K562 (cell line): ENCODE results near the gene SCGB2B2. TPM values are rescaled to one million over a fixed set of nuclear protein-coding genes. Genes with fewer than 3 reads are reported as not detected.

Experiments used
- ATAC-seq: fragments of 200-7000 bp; cut with Tn5 transposase; 3 replicates; pipeline ENCODE4 v1.9.1; 2020; ENCODE audit warnings: moderate library complexity
- BruUV-seq: library from RNA; stranded (reverse); fragments of 400-500 nt; replicated peaks from 2 replicates; lab custom pipeline; 2021; lab: Mats Ljungman, UMichigan
- CTCF ChIA-PET: fragments of 300-600 bp; formaldehyde crosslinking; extraction: SDS; loops from one replicate; lab custom pipeline; 2021; ENCODE audit warnings: low intra/inter-chr PET ratio; lab: Yijun Ruan, JAX
- POLR2A ChIA-PET: fragments of 300-600, 350-650 bp; sonication (Branson Sonifier 250); formaldehyde crosslinking; extraction: SDS; loops from one replicate; lab custom pipeline; 2021; ENCODE audit warnings: antibody characterized with exemption, inconsistent platforms; lab: Yijun Ruan, JAX
- DNase-seq, 4 experiments: peaks; one replicate each; pipeline versions ENCODE4 v3.0.0 to v3.0.0-alpha.2; 2011 to 2018; ENCODE audit warnings: low spot score in 3 of 4, mixed read lengths in 3 of 4; ENCODE audit errors: extremely low read depth in 1 of 4
- FAIRE-seq: peaks from 2 replicates; lab custom pipeline; 2011; peaks lifted over from hg19 to GRCh38; lab: Jason Lieb, UNC
- H2AFZ ChIP-seq: 2 replicates; pipeline ENCODE4 v1.6.0; 2011; ENCODE audit warnings: low read depth, low read length, control low read depth, inconsistent platforms
- H3K27ac ChIP-seq: fragments of 200-600 bp; 3 replicates; pipeline ENCODE4 v1.8.0; 2011; ENCODE audit warnings: low read depth, mild to moderate bottlenecking, control low read depth, inconsistent platforms, low read length, moderate library complexity, mixed read lengths; ENCODE audit errors: extremely low read depth
- H3K27me3 ChIP-seq, 2 experiments: fragments of 300-600 bp in 1 of 2; 2 replicates in 1 of 2; 3 replicates in 1 of 2; pipeline versions ENCODE4 v1.6.0 to v1.8.0; 2011; ENCODE audit warnings: inconsistent platforms in 2 of 2, low read length in 2 of 2, mild to moderate bottlenecking in 1 of 2, mixed read lengths in 1 of 2, moderate library complexity in 1 of 2; ENCODE audit not compliant: control insufficient read depth in 2 of 2, insufficient read depth in 2 of 2
- H3K36me3 ChIP-seq: fragments of 300-600 bp; 3 replicates; pipeline ENCODE4 v1.8.0; 2011; ENCODE audit warnings: mild to moderate bottlenecking, low read length, inconsistent platforms; ENCODE audit not compliant: control insufficient read depth, insufficient read depth
- H3K4me1 ChIP-seq, 2 experiments: fragments of 200-600 bp in 1 of 2; replicated peaks in 1 of 2; 2 replicates in 1 of 2; 3 replicates in 1 of 2; pipeline versions ENCODE4 v1.5.1 to v1.8.0; 2011; ENCODE audit warnings: inconsistent platforms in 2 of 2, low read length in 2 of 2, mild to moderate bottlenecking in 1 of 2, mixed read lengths in 1 of 2, moderate library complexity in 1 of 2; ENCODE audit not compliant: control insufficient read depth in 2 of 2, insufficient read depth in 2 of 2
- H3K4me2 ChIP-seq: 2 replicates; pipeline ENCODE4 v1.6.1; 2011; ENCODE audit warnings: low read length, control low read depth, inconsistent platforms, mixed read lengths; ENCODE audit not compliant: insufficient read depth
- H3K4me3 ChIP-seq: fragments of 200-600 bp; sonication (generic), shearing (Covaris generic); 2 replicates; pipeline ENCODE4 v1.5.1; 2016; ENCODE audit warnings: control low read depth, inconsistent platforms
- H3K79me2 ChIP-seq: fragments of 200-600 bp; 3 replicates; pipeline ENCODE4 v1.8.0; 2011; ENCODE audit warnings: low read length, inconsistent platforms; ENCODE audit not compliant: control insufficient read depth, insufficient read depth
- H3K9ac ChIP-seq, 2 experiments: 2 replicates each; pipeline versions ENCODE4 v1.6.0 to v1.6.1; 2011; ENCODE audit warnings: low read depth in 2 of 2, low read length in 2 of 2, control low read depth in 1 of 2, inconsistent platforms in 1 of 2, mild to moderate bottlenecking in 1 of 2, mixed read lengths in 1 of 2; ENCODE audit not compliant: insufficient read depth in 1 of 2
- H3K9me1 ChIP-seq: one replicate; pipeline ENCODE4 v1.6.0; 2011; ENCODE audit warnings: inconsistent platforms, mild to moderate bottlenecking, low read length, moderate library complexity; ENCODE audit not compliant: control insufficient read depth, insufficient read depth
- H3K9me3 ChIP-seq: replicated peaks from 2 replicates; pipeline ENCODE4 v1.5.1; 2011; ENCODE audit warnings: low read depth, low read length, inconsistent platforms; ENCODE audit not compliant: control insufficient read depth, insufficient read depth
- H4K20me1 ChIP-seq: replicated peaks from 2 replicates; pipeline ENCODE4 v1.6.1; 2011; ENCODE audit warnings: low read length, inconsistent platforms, mixed read lengths; ENCODE audit not compliant: control insufficient read depth, insufficient read depth
- CHD4 ChIP-seq: fragments of 200-600 bp; sonication (generic); IDR thresholded peaks from 3 replicates; pipeline ENCODE4 v1.6.1; 2012; ENCODE audit warnings: low read depth, mild to moderate bottlenecking, mixed read lengths, low read length, inconsistent platforms; ENCODE audit not compliant: insufficient read depth, insufficient replicate concordance, poor library complexity, severe bottlenecking
- HNRNPH1 ChIP-seq: fragments of 200-400 bp; formaldehyde crosslinking; optimal IDR thresholded peaks from 2 replicates; pipeline ENCODE3; 2017; ENCODE audit warnings: low read depth, mild to moderate bottlenecking, low read length, moderate library complexity
- KAT7 ChIP-seq: sonication (generic); formaldehyde crosslinking; IDR thresholded peaks from 2 replicates; pipeline ENCODE4 v1.8.0; 2022; ENCODE audit warnings: missing genetic modification reagents, mild to moderate bottlenecking, borderline replicate concordance
- PML ChIP-seq: IDR thresholded peaks from 2 replicates; pipeline ENCODE4 v1.6.1; 2012; ENCODE audit warnings: low read length, inconsistent platforms
- SRSF7 ChIP-seq: fragments of 200-400 bp; formaldehyde crosslinking; optimal IDR thresholded peaks from 2 replicates; pipeline ENCODE3; 2017; ENCODE audit warnings: mild to moderate bottlenecking, low read depth, low read length
- ZNF324 ChIP-seq: fragments of 250-450 bp; sonication (Bioruptor Pico); IDR thresholded peaks from 2 replicates; pipeline ENCODE4 v1.4.0; 2020; ENCODE audit warnings: mild to moderate bottlenecking
- WGBS: fragments of 100-300 bp; shearing (Covaris generic); methylation state at CpG from one replicate; pipeline ENCODE4 v1.1.6; 2016; ENCODE audit warnings: low coverage, mixed read lengths; ENCODE audit not compliant: insufficient coverage; ENCODE audit errors: missing lambda C conversion rate; 5-methylcytosine and 5-hydroxymethylcytosine counted together
- in situ Hi-C: fragments of 300-500 bp; cut with MboI; formaldehyde crosslinking; loops from 4 replicates; pipeline ENCODE4 v1.15.0; 2018; ENCODE audit warnings: inconsistent platforms, mixed read lengths
- intact Hi-C: fragments of 100-400 bp; cut with micrococcal nuclease; formaldehyde crosslinking; loops from 2 replicates; pipeline ENCODE4 v1.14.2; 2022
- polyA plus RNA-seq, 8 experiments: library from polyadenylated mRNA; depleted of rRNA in 4 of 8; stranded (reverse) in 5 of 8; unstranded in 3 of 8; fragments of >200 nt; fragmentation: Nextera tagmentation in 2 of 8; fragmentation: Illumina TruSeq in 1 of 8; extraction: Ambion mirVana in 2 of 8; extraction: Trizol in 1 of 8; gene quantifications; 2 replicates each; pipeline versions ENCODE4 v1.2.1 to v1.2.3, GENCODE V29; 2011 to 2014; ENCODE audit warnings: inconsistent platforms in 1 of 8, missing spikeins in 1 of 8
- total RNA-seq, 7 experiments: library from RNA; depleted of rRNA in 6 of 7; stranded (reverse); fragments of >200 nt in 6 of 7; fragmentation: Illumina TruSeq in 2 of 7; extraction: Trizol in 2 of 7; gene quantifications; 2 replicates each; pipeline versions ENCODE4 v1.2.1 to v1.2.3, GENCODE V29; 2011 to 2021; ENCODE audit warnings: low replicate concordance in 1 of 7

Gene SCGB2B2
- total and polyA plus RNA-seq, 9 of the 15 experiments (the other 6 are each of a cell fraction or from before 2014, with no cell fraction given): not detected

- TF ChIP-seq KAT7 (CRISPR knock-in tag): no peak
- no peak for TF ChIP-seq SRSF7
- TF ChIP-seq PML: no peak
- Histone ChIP-seq H3K4me1 (no peaks in the 10 kb centered on the region), H2AFZ (no peak overlapping the region), H3K79me2 (no peaks in the 10 kb centered on the region), H3K27me3 (peaks cover 17 to 39% of the 10 kb centered on the region in 2 experiments), H3K4me3 (no peak overlapping the region), H3K4me2 (no peak overlapping the region; the same call in 1 of the 2 replicates), H3K9me3 (no peaks in the 10 kb centered on the region), H4K20me1 (no peaks in the 10 kb centered on the region), H3K27ac (no peak overlapping the region), H3K36me3 (no peaks in the 10 kb centered on the region), H3K9ac (no peak overlapping the region), H3K9me1 (no peaks in the 10 kb centered on the region)
- peak; percentile 72 for FAIRE-seq
- in situ Hi-C loops: loop anchor here (25.0 kb wide), 1 partner anchor 1285 kb away; no protein-coding TSS in a partner anchor
- no peak for DNase-seq
- WGBS: under 1% methylated on average over 11 of the region's 11 CpGs
- POLR2A ChIA-PET: interaction anchor here (0.6 kb wide), 1 partner anchor 47 kb away, joined by 3 read pairs; no protein-coding TSS in a partner anchor
- peak; percentile 71 for ATAC-seq
- BruUV-seq: no TSS peak
- CTCF ChIA-PET: no interaction called here
- intact Hi-C loops: no loop called here
Observed at GRCh38 chr19:34722353-34722752, 45.4 kb upstream of the SCGB2B2 start.

GRCh38 chr19:34715357-34715756 lies 38.4 kb upstream of the SCGB2B2 start:
- Histone ChIP-seq H3K36me3 (no peaks in the 10 kb centered on the region), H3K9me3 (peaks cover 2% of the 10 kb centered on the region; the same call in 1 of the 2 replicates), H3K9ac (no peak overlapping the region), H2AFZ (no peak overlapping the region), H4K20me1 (no peaks in the 10 kb centered on the region), H3K79me2 (no peaks in the 10 kb centered on the region), H3K4me1 (peaks cover 0 to 4% of the 10 kb centered on the region in 2 experiments; a peak in 2 of 5 replicates), H3K4me2 (no peak overlapping the region), H3K27ac (no peak overlapping the region), H3K4me3 (no peak overlapping the region), H3K9me1 (no peaks in the 10 kb centered on the region), H3K27me3 (0 out of 5 replicates have a peak, but pooled peaks cover 0 to 4% of the 10 kb centered on the region in 2 experiments)
- TF ChIP-seq CHD4: no peak
- peak; percentile 91 for TF ChIP-seq ZNF324 (CRISPR knock-in tag)
- TF ChIP-seq HNRNPH1: no peak
- BruUV-seq: no TSS peak
- in situ Hi-C loops: loop anchor here (25.0 kb wide), 1 partner anchor 1278 kb away; no protein-coding TSS in a partner anchor
- DNase-seq (no peak), ATAC-seq (no peak), FAIRE-seq (no peak)
- ChIA-PET POLR2A (no interaction called here), CTCF (interaction anchor here (0.7 kb wide), 1 partner anchor 213 kb away, joined by 4 read pairs; no protein-coding TSS in a partner anchor)
- intact Hi-C loops: no loop called here
